G401.6 (cell line): Measurements from ENCODE around the gene SUPT3H.
"Not testable (repeated sequence)": the region's sequence is repeated elsewhere in the genome, so short reads cannot be mapped to it uniquely, and the experiment has no call there.

ENCODE experiments used
- FAIRE-seq: peaks from 2 replicates; lab custom pipeline; 2012; peaks lifted over from hg19 to GRCh38; lab: Jason Lieb, UNC

The SUPT3H gene

GRCh38 chr6:45112711-45113110 is 265.0 kb downstream of the SUPT3H start:
- no peak for FAIRE-seq

GRCh38 chr6:45109551-45109950 is 268.2 kb downstream of the SUPT3H start:
- FAIRE-seq: no peak

- no peak for FAIRE-seq
Observed at GRCh38 chr6:45105170-45105820, 272.4 kb downstream of the SUPT3H start.

- FAIRE-seq: no peak
Observed at GRCh38 chr6:45104429-45104828, 273.3 kb downstream of the SUPT3H start.

GRCh38 chr6:45098256-45098655 is 279.5 kb downstream of the SUPT3H start:
- no peak for FAIRE-seq

- FAIRE-seq: no peak
Observed at GRCh38 chr6:45094831-45095230, 282.9 kb downstream of the SUPT3H start.

- no peak for FAIRE-seq
Observed at GRCh38 chr6:45092135-45092534, 285.6 kb downstream of the SUPT3H start.

- peak; percentile 87 for FAIRE-seq
Observed at GRCh38 chr6:45086360-45087084, 291.2 kb downstream of the SUPT3H start.

GRCh38 chr6:45084257-45084656 is 293.5 kb downstream of the SUPT3H start:
- FAIRE-seq: no peak

GRCh38 chr6:45082091-45082490 is 295.6 kb downstream of the SUPT3H start:
- FAIRE-seq: no peak

GRCh38 chr6:45081634-45082033 is 296.1 kb downstream of the SUPT3H start:
- no peak for FAIRE-seq

GRCh38 chr6:45078432-45078831 is 299.3 kb downstream of the SUPT3H start:
- FAIRE-seq: no peak

GRCh38 chr6:45076217-45076930 is 301.4 kb downstream of the SUPT3H start:
- FAIRE-seq: no peak

- no peak for FAIRE-seq
Observed at GRCh38 chr6:45075246-45075645, 302.5 kb downstream of the SUPT3H start.

GRCh38 chr6:45074439-45074838 is 303.3 kb downstream of the SUPT3H start:
- no peak for FAIRE-seq

- no peak for FAIRE-seq
Observed at GRCh38 chr6:45073771-45074170, 304.0 kb downstream of the SUPT3H start.

GRCh38 chr6:45072673-45073072 is 305.1 kb downstream of the SUPT3H start:
- FAIRE-seq: no peak

GRCh38 chr6:45072016-45072415 is 305.7 kb downstream of the SUPT3H start:
- no peak for FAIRE-seq

- no peak for FAIRE-seq
Observed at GRCh38 chr6:45069091-45069490, 308.6 kb downstream of the SUPT3H start.

- not testable (repeated sequence) for FAIRE-seq
Observed at GRCh38 chr6:45067446-45067845, 310.3 kb downstream of the SUPT3H start.

GRCh38 chr6:45062659-45063058 is 315.1 kb downstream of the SUPT3H start:
- FAIRE-seq: not testable (repeated sequence)

- no peak for FAIRE-seq
Observed at GRCh38 chr6:45057711-45058110, 320.0 kb downstream of the SUPT3H start.

GRCh38 chr6:45054610-45055009 is 323.1 kb downstream of the SUPT3H start:
- no peak for FAIRE-seq
